HG03139 (cell line): Measurements from ENCODE around the gene GHRHR.

ENCODE experiments used
- ATAC-seq: cut with Tn5 transposase; IDR thresholded peaks from one replicate; pipeline ENCODE4 v1.9.1; 2021; ENCODE audit not compliant: unreplicated experiment

Gene GHRHR

GRCh38 chr7:30927559-30927958, 36.2 kb upstream of the GHRHR start:
- ATAC-seq: no peak

- no peak for ATAC-seq
Observed at GRCh38 chr7:30928254-30928872, 35.4 kb upstream of the GHRHR start.

GRCh38 chr7:30929686-30930085, 34.1 kb upstream of the GHRHR start:
- ATAC-seq: no peak

GRCh38 chr7:30930621-30931020, 33.1 kb upstream of the GHRHR start:
- ATAC-seq: no peak

- no peak for ATAC-seq
Observed at GRCh38 chr7:30931161-30931928, 32.4 kb upstream of the GHRHR start.

- no peak for ATAC-seq
Observed at GRCh38 chr7:30931929-30932540, 31.7 kb upstream of the GHRHR start.

GRCh38 chr7:30932562-30932961, 31.2 kb upstream of the GHRHR start:
- no peak for ATAC-seq

- ATAC-seq: no peak
Observed at GRCh38 chr7:30933124-30933974, 30.4 kb upstream of the GHRHR start.

- no peak for ATAC-seq
Observed at GRCh38 chr7:30934225-30934624, 29.5 kb upstream of the GHRHR start.

- no peak for ATAC-seq
Observed at GRCh38 chr7:30934732-30935568, 28.8 kb upstream of the GHRHR start.

GRCh38 chr7:30935569-30935877, 28.2 kb upstream of the GHRHR start:
- ATAC-seq: no peak

GRCh38 chr7:30936650-30937245, 27.0 kb upstream of the GHRHR start:
- no peak for ATAC-seq

GRCh38 chr7:30937416-30937815, 26.3 kb upstream of the GHRHR start:
- ATAC-seq: no peak

- ATAC-seq: peak; percentile 78
Observed at GRCh38 chr7:30938435-30939316, 25.1 kb upstream of the GHRHR start.

- no peak for ATAC-seq
Observed at GRCh38 chr7:30941582-30942323, 22.0 kb upstream of the GHRHR start.

GRCh38 chr7:30950197-30950596, 13.6 kb upstream of the GHRHR start:
- ATAC-seq: no peak

GRCh38 chr7:30954914-30955313, 8.8 kb upstream of the GHRHR start:
- ATAC-seq: no peak

- ATAC-seq: no peak
Observed at GRCh38 chr7:30956704-30957103, 7.0 kb upstream of the GHRHR start.

GRCh38 chr7:30965372-30965771, 1.6 kb downstream of the GHRHR start:
- ATAC-seq: no peak
